H1 (cell line): ENCODE results near the gene STIM2. TPM values are rescaled to one million over a fixed set of nuclear protein-coding genes. Genes with fewer than 3 reads are reported as not detected.

Experiments used
- CTCF ChIA-PET: fragments of 300-600 bp; sonication (Branson Sonifier 250); formaldehyde crosslinking; loops from one replicate; lab custom pipeline; 2021; ENCODE audit not compliant: partially characterized antibody; lab: Charles Lee
- POLR2A ChIA-PET: fragments of 300-600 bp; sonication (Branson Sonifier 250); formaldehyde crosslinking; loops from one replicate; lab custom pipeline; 2021; ENCODE audit warnings: inconsistent platforms; ENCODE audit not compliant: partially characterized antibody; lab: Charles Lee
- DNase-seq, 2 experiments: peaks; one replicate each; pipeline versions ENCODE4 v3.0.0 to v3.0.0-alpha.2; 2010 to 2022; ENCODE audit warnings: low spot score in 2 of 2, low read depth in 1 of 2, mixed read lengths in 1 of 2
- FAIRE-seq: peaks from 2 replicates; lab custom pipeline; 2011; peaks lifted over from hg19 to GRCh38; lab: Jason Lieb, UNC
- H2AFZ ChIP-seq: 2 replicates; pipeline ENCODE4 v1.8.1; 2012; ENCODE audit warnings: low read length, inconsistent platforms
- H2AK5ac ChIP-seq: 2 replicates; pipeline ENCODE4 v1.6.1; 2013; ENCODE audit warnings: low read depth, low read length
- H2BK120ac ChIP-seq: replicated peaks from 2 replicates; pipeline ENCODE3; 2013; ENCODE audit warnings: low read depth, low read length, inconsistent platforms
- H2BK12ac ChIP-seq: 2 replicates; pipeline ENCODE4 v1.6.1; 2013; ENCODE audit warnings: low read depth, low read length
- H2BK15ac ChIP-seq: 2 replicates; pipeline ENCODE4 v1.6.1; 2013; ENCODE audit warnings: low read length
- H2BK20ac ChIP-seq: 2 replicates; pipeline ENCODE4 v1.6.1; 2013; ENCODE audit warnings: low read length
- H2BK5ac ChIP-seq: 2 replicates; pipeline ENCODE4 v1.6.1; 2013; ENCODE audit warnings: low read depth, low read length
- H3K14ac ChIP-seq: 2 replicates; pipeline ENCODE4 v1.6.1; 2013; ENCODE audit warnings: inconsistent platforms; ENCODE audit not compliant: insufficient read length
- H3K18ac ChIP-seq: 2 replicates; pipeline ENCODE4 v1.6.1; 2013; ENCODE audit warnings: low read length; ENCODE audit errors: extremely low read depth
- H3K23ac ChIP-seq: 2 replicates; pipeline ENCODE4 v1.6.1; 2013; ENCODE audit warnings: inconsistent platforms; ENCODE audit not compliant: insufficient read length
- H3K23me2 ChIP-seq: 2 replicates; pipeline ENCODE4 v1.6.1; 2013; ENCODE audit warnings: low read depth, low read length
- H3K27ac ChIP-seq: 2 replicates; pipeline ENCODE4 v1.6.1; 2011; ENCODE audit warnings: low read depth, low read length, inconsistent platforms
- H3K27me3 ChIP-seq, 4 experiments: replicated peaks in 1 of 4; 1 replicate in 1 of 4; 2 replicates in 3 of 4; pipeline versions ENCODE4 v1.6.1 to v1.8.1; 2011 to 2013; ENCODE audit warnings: low read length in 3 of 4, mild to moderate bottlenecking in 3 of 4, inconsistent platforms in 2 of 4, mixed read lengths in 2 of 4, moderate library complexity in 1 of 4; ENCODE audit not compliant: control insufficient read depth in 3 of 4, insufficient read depth in 3 of 4; ENCODE audit errors: extremely low read depth in 1 of 4
- H3K36me3 ChIP-seq, 4 experiments: 2 replicates each; pipeline versions ENCODE4 v1.6.1 to v1.8.1; 2011 to 2013; ENCODE audit warnings: mild to moderate bottlenecking in 4 of 4, low read length in 3 of 4, moderate library complexity in 2 of 4, control low read depth in 1 of 4, inconsistent platforms in 1 of 4; ENCODE audit not compliant: insufficient read depth in 4 of 4, control insufficient read depth in 2 of 4
- H3K4ac ChIP-seq: replicated peaks from 2 replicates; pipeline ENCODE3; 2013; ENCODE audit warnings: low read length, low read depth, mixed read lengths, inconsistent platforms; ENCODE audit not compliant: insufficient read length
- H3K4me1 ChIP-seq, 4 experiments: replicated peaks in 1 of 4; 1 replicate in 1 of 4; 2 replicates in 3 of 4; pipeline versions ENCODE4 v1.6.1 to v1.8.1; 2011 to 2013; ENCODE audit warnings: low read length in 3 of 4, inconsistent platforms in 2 of 4, mixed read lengths in 1 of 4; ENCODE audit not compliant: insufficient read depth in 4 of 4, control insufficient read depth in 3 of 4
- H3K4me2 ChIP-seq, 2 experiments: 2 replicates each; pipeline versions ENCODE4 v1.6.1 to v1.8.1; 2011 to 2013; ENCODE audit warnings: low read depth in 2 of 2, low read length in 2 of 2, control low read depth in 1 of 2, inconsistent platforms in 1 of 2, mild to moderate bottlenecking in 1 of 2; ENCODE audit not compliant: insufficient read depth in 1 of 2
- H3K4me3 ChIP-seq, 4 experiments: fragments of 200-600, 300-600 bp in 1 of 4; sonication (generic), shearing (Covaris generic), sonication (Bioruptor Twin) in 1 of 4; 2 replicates each; pipeline versions ENCODE4 v1.5.1 to v1.8.1; 2011 to 2016; ENCODE audit warnings: low read length in 4 of 4, low read depth in 3 of 4, control low read depth in 2 of 4, inconsistent platforms in 2 of 4, mild to moderate bottlenecking in 2 of 4, mixed read lengths in 1 of 4, moderate library complexity in 1 of 4; ENCODE audit not compliant: insufficient read depth in 2 of 4; ENCODE audit errors: extremely low read depth in 1 of 4
- H3K56ac ChIP-seq: replicated peaks from 2 replicates; pipeline ENCODE3; 2013; ENCODE audit warnings: low read depth, mild to moderate bottlenecking, mixed read lengths, low read length, inconsistent platforms; ENCODE audit not compliant: insufficient read length
- H3K79me1 ChIP-seq: 2 replicates; pipeline ENCODE4 v1.6.1; 2013; ENCODE audit warnings: low read depth, low read length, control low read depth
- H3K79me2 ChIP-seq, 2 experiments: 2 replicates each; pipeline versions ENCODE4 v1.6.1 to v1.8.1; 2012 to 2013; ENCODE audit warnings: low read length in 2 of 2, mild to moderate bottlenecking in 2 of 2, inconsistent platforms in 1 of 2; ENCODE audit not compliant: insufficient read depth in 2 of 2, control insufficient read depth in 1 of 2
- H3K9ac ChIP-seq, 4 experiments: replicated peaks in 1 of 4; 1 replicate in 1 of 4; 2 replicates in 3 of 4; pipeline versions ENCODE4 v1.6.1 to v1.8.1; 2011 to 2013; ENCODE audit warnings: low read depth in 3 of 4, low read length in 3 of 4, control low read depth in 2 of 4, mild to moderate bottlenecking in 2 of 4, moderate library complexity in 2 of 4, inconsistent platforms in 1 of 4; ENCODE audit errors: extremely low read depth in 1 of 4
- H3K9me3 ChIP-seq, 2 experiments: 2 replicates each; pipeline versions ENCODE4 v1.6.1 to v1.8.1; 2012 to 2013; ENCODE audit warnings: mild to moderate bottlenecking in 2 of 2, moderate library complexity in 2 of 2, control low read depth in 1 of 2, inconsistent platforms in 1 of 2, low read depth in 1 of 2, low read length in 1 of 2, mixed read lengths in 1 of 2; ENCODE audit not compliant: insufficient read depth in 2 of 2
- H4K20me1 ChIP-seq, 2 experiments: replicated peaks in 1 of 2; 2 replicates each; pipeline versions ENCODE3 to v1.8.1; 2011 to 2013; ENCODE audit warnings: inconsistent platforms in 2 of 2, low read length in 2 of 2, mild to moderate bottlenecking in 1 of 2; ENCODE audit not compliant: insufficient read depth in 2 of 2, control insufficient read depth in 1 of 2
- H4K5ac ChIP-seq: 2 replicates; pipeline ENCODE4 v1.6.1; 2013; ENCODE audit warnings: low read length, low read depth, mixed read lengths, inconsistent platforms; ENCODE audit not compliant: insufficient read length
- H4K8ac ChIP-seq: 2 replicates; pipeline ENCODE4 v1.8.0; 2013; ENCODE audit warnings: mild to moderate bottlenecking, moderate library complexity, low read length, inconsistent platforms; ENCODE audit not compliant: insufficient read depth; ENCODE audit errors: extremely low read depth
- H4K91ac ChIP-seq: replicated peaks from 2 replicates; pipeline ENCODE3; 2013; ENCODE audit warnings: low read length, mixed read lengths, inconsistent platforms; ENCODE audit not compliant: insufficient read length
- BCL11A ChIP-seq, 2 experiments: IDR thresholded peaks; one replicate each; pipeline ENCODE4 v1.6.1; 2011; ENCODE audit warnings: low read depth in 2 of 2, low read length in 2 of 2, mild to moderate bottlenecking in 2 of 2
- CBX8 ChIP-seq: fragments of 300-800, 300-1000 bp; sonication (generic); IDR thresholded peaks from 2 replicates; pipeline ENCODE4 v1.7.1; 2016; ENCODE audit warnings: low read depth, low read length, borderline replicate concordance
- RBBP5 ChIP-seq: IDR thresholded peaks from 2 replicates; pipeline ENCODE4 v1.7.1; 2012; ENCODE audit warnings: low read depth, mild to moderate bottlenecking, inconsistent platforms, low read length, moderate library complexity, borderline replicate concordance
- SIRT6 ChIP-seq: IDR thresholded peaks from one replicate; pipeline ENCODE4 v1.7.1; 2012; ENCODE audit warnings: low read length, inconsistent platforms
- TAF7 ChIP-seq: optimal IDR thresholded peaks from 2 replicates; pipeline ENCODE3; 2011; ENCODE audit warnings: low read depth, mild to moderate bottlenecking, inconsistent platforms, low read length, moderate library complexity, borderline replicate concordance
- TBP ChIP-seq: IDR thresholded peaks from 2 replicates; pipeline ENCODE4 v1.6.1; 2011; ENCODE audit warnings: low read depth, low read length, improper control_type of control experiment
- TEAD4 ChIP-seq: IDR thresholded peaks from 2 replicates; pipeline ENCODE4 v1.6.1; 2012; ENCODE audit warnings: low read depth, low read length, inconsistent platforms, mixed read lengths
- WGBS, 2 experiments: shearing (Covaris generic) in 1 of 2; methylation state at CpG; one replicate each; pipeline versions ENCODE4 v1.1.6 to v1.1.7; 2013 to 2015; ENCODE audit warnings: low lambda C conversion rate in 2 of 2, mixed read lengths in 2 of 2, inconsistent platforms in 1 of 2, low coverage in 1 of 2, missing lambda C conversion rate in 1 of 2; ENCODE audit not compliant: insufficient replicate concordance in 2 of 2, insufficient coverage in 1 of 2, insufficient read length in 1 of 2; ENCODE audit errors: extremely low coverage in 1 of 2, missing lambda C conversion rate in 1 of 2; 5-methylcytosine and 5-hydroxymethylcytosine counted together
- polyA plus RNA-seq, 7 experiments: library from polyadenylated mRNA; depleted of rRNA in 3 of 7; stranded (reverse) in 5 of 7; unstranded in 2 of 7; fragments of >200 nt in 5 of 7; fragments of 200-250 nt in 2 of 7; gene quantifications; 1 replicate in 5 of 7; 2 replicates in 1 of 7; 4 replicates in 1 of 7; pipeline versions ENCODE4 v1.2.1 to v1.2.3, GENCODE V29; 2011 to 2013; ENCODE audit warnings: missing spikeins in 2 of 7, mixed read lengths in 2 of 7
- total RNA-seq: library from RNA; stranded (reverse); fragmentation: NEBNext Ultra II Directional; extraction: Animal tissue kit (Norgen Biotek cat#: 25700); gene quantifications from 2 replicates; pipeline ENCODE4 v1.2.1, GENCODE V29; 2021
- TF ChIP-seq, protein P1 (sequence below): IDR thresholded peaks from 2 replicates; pipeline ENCODE4 v1.6.1; 2011; ENCODE audit warnings: low read depth, mild to moderate bottlenecking, low read length; ENCODE audit not compliant: insufficient read depth
- TF ChIP-seq, protein P2 (sequence below): IDR thresholded peaks from 2 replicates; pipeline ENCODE4 v1.6.1; 2012; ENCODE audit warnings: low read length, inconsistent platforms

STIM2 gene
- total and polyA plus RNA-seq, 2 of the 8 experiments (the other 6 are each of a cell fraction or from before 2014, with no cell fraction given), result 22.9 to 23.0 TPM

DNA sequence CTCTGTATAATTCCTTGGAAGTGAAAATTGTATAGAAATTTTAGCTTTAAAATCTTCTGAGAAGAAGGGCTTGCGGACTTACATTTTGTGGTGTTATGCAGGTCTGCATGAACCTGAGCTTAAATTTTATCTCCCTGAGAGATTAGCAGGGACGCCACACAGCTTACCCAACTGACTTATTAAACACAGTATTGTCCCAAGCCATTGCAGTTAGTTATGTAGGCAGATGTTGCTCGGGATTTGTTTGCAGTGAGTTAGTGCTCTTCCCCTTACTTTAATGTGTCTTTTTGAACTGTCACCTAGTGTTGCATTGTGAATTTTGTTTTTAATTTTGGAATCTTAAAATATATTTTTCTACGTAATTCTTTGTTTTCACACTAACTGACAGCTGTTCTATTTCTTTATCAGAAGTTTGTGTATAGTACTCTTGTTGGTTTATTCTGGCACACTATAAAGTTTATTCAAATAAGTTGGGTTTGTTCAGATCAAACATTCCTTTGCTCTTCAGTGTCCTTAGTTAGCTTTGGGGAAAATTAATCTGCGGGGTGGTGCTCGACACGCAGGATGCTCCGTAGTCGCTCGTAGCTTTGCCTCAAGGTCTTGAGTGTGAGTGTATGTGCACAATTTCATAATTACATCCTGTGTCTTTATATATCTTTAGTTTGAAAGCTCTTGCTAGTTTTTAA is 145.4 kb downstream of the STIM2 start:
- no peak overlapping the region for H2AFZ ChIP-seq
- no peaks in the 10 kb centered on the region for H3K79me2 ChIP-seq
- 93% methylated on average over 10 of the region's 10 CpGs; no CpG with 5 or more reads in 1 of the 2 experiments for WGBS, 2 experiments
- H3K18ac ChIP-seq, result no peak overlapping the region
- H2BK12ac ChIP-seq, result no peak overlapping the region
- no peaks in the 10 kb centered on the region for H3K79me1 ChIP-seq
- no peak overlapping the region for H4K91ac ChIP-seq
- H3K23ac ChIP-seq, result no peak overlapping the region
- H4K8ac ChIP-seq, result no peak overlapping the region
- CTCF ChIA-PET, result interaction anchor here (0.6 to 2.2 kb wide), 7 partner anchors 21 to 775 kb away, joined by 3 to 10 read pairs (median 3); no protein-coding TSS in a partner anchor
- no peak overlapping the region for H2BK5ac ChIP-seq
- POLR2A ChIA-PET, result no interaction called here
- FAIRE-seq (no peak), DNase-seq (no peak)
- H3K56ac ChIP-seq, result no peak overlapping the region
- H3K4me3 ChIP-seq, result no peak overlapping the region
- no peak overlapping the region for H3K4ac ChIP-seq
- H3K4me1 ChIP-seq, result peaks cover 0 to 2% (median 0%) of the 10 kb centered on the region in 4 experiments; a peak in 1 of 7 replicates
- H3K23me2 ChIP-seq, result no peaks in the 10 kb centered on the region
- H4K5ac ChIP-seq, result no peak overlapping the region
- H3K36me3 ChIP-seq, result peaks cover 0 to 3% (median 0%) of the 10 kb centered on the region in 4 experiments; a peak in 1 of 8 replicates
- H3K14ac ChIP-seq, result no peak overlapping the region
- H4K20me1 ChIP-seq, result no peaks in the 10 kb centered on the region
- H3K9ac ChIP-seq, result no peak overlapping the region
- no peak overlapping the region for H2AK5ac ChIP-seq
- no peak overlapping the region for H3K4me2 ChIP-seq
- H2BK20ac ChIP-seq, result no peak overlapping the region
- H3K27ac ChIP-seq, result no peak overlapping the region
- H2BK120ac ChIP-seq, result no peak overlapping the region
- H2BK15ac ChIP-seq, result no peak overlapping the region
- H3K27me3 ChIP-seq, result no peaks in the 10 kb centered on the region
- H3K9me3 ChIP-seq, result no peaks in the 10 kb centered on the region
- no peak for TF ChIP-seq TEAD4
- TF ChIP-seq RBBP5, result no peak
- TF ChIP-seq BCL11A (IDR thresholded peaks at IDR 0.05; ENCODE audit: low read depth in 2 of 2, low read length in 2 of 2), result no peak
- no peak for TF ChIP-seq SIRT6
- no peak for TF ChIP-seq TAF7
- TF ChIP-seq TBP, result no peak
- TF ChIP-seq, protein P1, sequence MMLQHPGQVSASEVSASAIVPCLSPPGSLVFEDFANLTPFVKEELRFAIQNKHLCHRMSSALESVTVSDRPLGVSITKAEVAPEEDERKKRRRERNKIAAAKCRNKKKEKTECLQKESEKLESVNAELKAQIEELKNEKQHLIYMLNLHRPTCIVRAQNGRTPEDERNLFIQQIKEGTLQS, result no peak
- TF ChIP-seq, protein P2, sequence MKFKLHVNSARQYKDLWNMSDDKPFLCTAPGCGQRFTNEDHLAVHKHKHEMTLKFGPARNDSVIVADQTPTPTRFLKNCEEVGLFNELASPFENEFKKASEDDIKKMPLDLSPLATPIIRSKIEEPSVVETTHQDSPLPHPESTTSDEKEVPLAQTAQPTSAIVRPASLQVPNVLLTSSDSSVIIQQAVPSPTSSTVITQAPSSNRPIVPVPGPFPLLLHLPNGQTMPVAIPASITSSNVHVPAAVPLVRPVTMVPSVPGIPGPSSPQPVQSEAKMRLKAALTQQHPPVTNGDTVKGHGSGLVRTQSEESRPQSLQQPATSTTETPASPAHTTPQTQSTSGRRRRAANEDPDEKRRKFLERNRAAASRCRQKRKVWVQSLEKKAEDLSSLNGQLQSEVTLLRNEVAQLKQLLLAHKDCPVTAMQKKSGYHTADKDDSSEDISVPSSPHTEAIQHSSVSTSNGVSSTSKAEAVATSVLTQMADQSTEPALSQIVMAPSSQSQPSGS, result no peak
- TF ChIP-seq CBX8, result no peak
